GM12872 (cell line): ENCODE measurements around the gene CD47.

Experiments used
- TF ChIP-seq, protein P1 (sequence below): IDR thresholded peaks from 3 replicates; pipeline ENCODE4 v1.5.1; 2011; ENCODE audit warnings: low read depth, mild to moderate bottlenecking, low read length, moderate library complexity; ENCODE audit not compliant: insufficient read depth

CD47 gene

GRCh38 chr3:108086653-108087052, 4.2 kb downstream of the CD47 start:
- TF ChIP-seq, protein P1, sequence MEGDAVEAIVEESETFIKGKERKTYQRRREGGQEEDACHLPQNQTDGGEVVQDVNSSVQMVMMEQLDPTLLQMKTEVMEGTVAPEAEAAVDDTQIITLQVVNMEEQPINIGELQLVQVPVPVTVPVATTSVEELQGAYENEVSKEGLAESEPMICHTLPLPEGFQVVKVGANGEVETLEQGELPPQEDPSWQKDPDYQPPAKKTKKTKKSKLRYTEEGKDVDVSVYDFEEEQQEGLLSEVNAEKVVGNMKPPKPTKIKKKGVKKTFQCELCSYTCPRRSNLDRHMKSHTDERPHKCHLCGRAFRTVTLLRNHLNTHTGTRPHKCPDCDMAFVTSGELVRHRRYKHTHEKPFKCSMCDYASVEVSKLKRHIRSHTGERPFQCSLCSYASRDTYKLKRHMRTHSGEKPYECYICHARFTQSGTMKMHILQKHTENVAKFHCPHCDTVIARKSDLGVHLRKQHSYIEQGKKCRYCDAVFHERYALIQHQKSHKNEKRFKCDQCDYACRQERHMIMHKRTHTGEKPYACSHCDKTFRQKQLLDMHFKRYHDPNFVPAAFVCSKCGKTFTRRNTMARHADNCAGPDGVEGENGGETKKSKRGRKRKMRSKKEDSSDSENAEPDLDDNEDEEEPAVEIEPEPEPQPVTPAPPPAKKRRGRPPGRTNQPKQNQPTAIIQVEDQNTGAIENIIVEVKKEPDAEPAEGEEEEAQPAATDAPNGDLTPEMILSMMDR: no peak

- TF ChIP-seq, protein P1: no peak
These were observed 5.0 kb downstream of the CD47 start for GRCh38 chr3:108085810-108086350.

GRCh38 chr3:108085370-108085769, 5.5 kb downstream of the CD47 start:
- TF ChIP-seq, protein P1: no peak

DNA sequence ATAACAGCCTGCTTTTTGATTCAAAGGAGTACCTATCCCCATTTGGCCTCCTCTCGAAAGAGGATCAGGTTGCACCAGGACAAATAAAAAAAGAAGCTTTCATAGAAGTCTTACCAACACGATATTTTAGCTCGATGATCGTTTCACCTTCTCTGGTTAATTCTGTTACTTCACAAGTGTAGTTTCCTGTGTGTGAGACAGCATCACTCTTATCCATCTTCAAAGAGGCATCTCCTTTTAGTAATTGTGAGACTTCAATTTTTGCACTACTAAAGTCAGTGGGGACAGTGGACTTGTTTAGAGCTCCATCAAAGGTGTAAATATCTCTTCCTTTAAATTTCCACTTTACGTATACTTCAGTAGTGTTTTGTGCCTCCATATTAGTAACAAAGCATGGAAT, 11.0 kb downstream of the CD47 start:
- TF ChIP-seq, protein P1: no peak

- TF ChIP-seq, protein P1: no peak
These were observed 11.8 kb downstream of the CD47 start for GRCh38 chr3:108079043-108079442.

GRCh38 chr3:108076564-108076963, 14.3 kb downstream of the CD47 start:
- TF ChIP-seq, protein P1: no peak

DNA sequence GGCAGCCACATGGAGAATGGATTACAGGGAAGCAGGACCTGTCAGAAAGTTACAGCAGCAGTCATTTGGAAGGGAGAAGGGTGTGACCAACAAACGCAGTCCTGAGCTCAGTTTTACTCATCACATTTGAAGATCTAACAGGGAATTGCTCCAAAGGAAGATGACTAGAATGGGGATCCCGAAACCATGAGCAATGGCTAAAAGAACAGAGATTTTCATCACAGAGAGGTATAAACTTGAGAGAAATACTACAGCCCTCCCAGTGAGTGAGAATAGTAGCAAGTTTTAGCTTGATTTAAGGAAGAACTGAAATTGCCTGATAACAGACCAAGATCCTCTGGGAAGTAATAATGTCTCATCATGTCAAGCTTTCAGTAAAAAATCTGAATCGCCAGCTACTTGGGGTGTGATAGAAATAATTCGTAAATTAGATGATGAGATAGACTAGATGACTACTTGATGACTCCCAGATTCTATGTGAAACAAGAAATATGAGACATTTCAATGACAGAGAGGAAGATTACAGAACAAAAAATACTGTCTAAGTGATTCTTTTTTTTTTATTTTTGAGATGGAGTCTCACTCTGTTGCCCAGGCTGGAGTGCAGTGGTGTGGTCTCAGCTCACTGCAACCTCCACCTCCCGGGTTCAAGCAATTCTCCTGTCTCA, 16.9 kb downstream of the CD47 start:
- TF ChIP-seq, protein P1: no peak
